Keratinocyte (primary cell): ENCODE data around the gene STIM1. TPM values are rescaled to one million over a fixed set of nuclear protein-coding genes. Genes with fewer than 3 reads are reported as not detected.

Experiments
- DNase-seq: peaks from one replicate; pipeline ENCODE4 v3.0.0-alpha.2; 2011; ENCODE audit warnings: low read depth, missing footprints, low spot score
- FAIRE-seq: peaks from 2 replicates; lab custom pipeline; 2011; peaks lifted over from hg19 to GRCh38; lab: Jason Lieb, UNC
- H2AFZ ChIP-seq: 2 replicates; pipeline ENCODE4 v1.6.0; 2012; ENCODE audit warnings: low read length, control low read depth, inconsistent platforms; ENCODE audit not compliant: control insufficient read depth
- H3K27ac ChIP-seq: 2 replicates; pipeline ENCODE4 v1.5.1; 2011; ENCODE audit warnings: low read length; ENCODE audit not compliant: control insufficient read depth, insufficient read depth
- H3K27me3 ChIP-seq: 3 replicates; pipeline ENCODE4 v1.6.0; 2011; ENCODE audit warnings: low read length; ENCODE audit not compliant: control insufficient read depth, insufficient read depth; ENCODE audit errors: extremely low read depth
- H3K36me3 ChIP-seq, 2 experiments: 2 replicates in 1 of 2; 3 replicates in 1 of 2; pipeline ENCODE4 v1.5.1; 2011; ENCODE audit warnings: low read length in 2 of 2, mild to moderate bottlenecking in 1 of 2; ENCODE audit not compliant: control insufficient read depth in 2 of 2, insufficient read depth in 2 of 2; ENCODE audit errors: extremely low read depth in 1 of 2
- H3K4me1 ChIP-seq: 3 replicates; pipeline ENCODE4 v1.5.1; 2011; ENCODE audit warnings: low read length; ENCODE audit not compliant: control insufficient read depth, insufficient read depth; ENCODE audit errors: extremely low read depth
- H3K4me2 ChIP-seq: 3 replicates; pipeline ENCODE4 v1.6.0; 2011; ENCODE audit warnings: low read depth, low read length; ENCODE audit not compliant: control insufficient read depth, insufficient read depth; ENCODE audit errors: extremely low read depth
- H3K4me3 ChIP-seq, 3 experiments: fragments of 200-600 bp in 1 of 3; sonication (generic) in 1 of 3; 2 replicates in 2 of 3; 3 replicates in 1 of 3; pipeline ENCODE4 v1.5.1; 2011 to 2016; ENCODE audit warnings: low read length in 3 of 3, mild to moderate bottlenecking in 3 of 3, control low read depth in 2 of 3, inconsistent platforms in 1 of 3, low read depth in 1 of 3, mixed read lengths in 1 of 3, mixed run types in 1 of 3, moderate library complexity in 1 of 3; ENCODE audit not compliant: control insufficient read depth in 2 of 3, insufficient read depth in 2 of 3; ENCODE audit errors: extremely low read depth in 1 of 3
- H3K79me2 ChIP-seq: 2 replicates; pipeline ENCODE4 v1.6.0; 2012; ENCODE audit warnings: low read length; ENCODE audit not compliant: control insufficient read depth, insufficient read depth
- H3K9ac ChIP-seq: 3 replicates; pipeline ENCODE4 v1.6.0; 2011; ENCODE audit warnings: low read length; ENCODE audit not compliant: control insufficient read depth, insufficient read depth; ENCODE audit errors: extremely low read depth
- H3K9me1 ChIP-seq: 3 replicates; pipeline ENCODE4 v1.6.0; 2011; ENCODE audit warnings: low read length; ENCODE audit not compliant: control insufficient read depth, insufficient read depth; ENCODE audit errors: extremely low read depth
- H3K9me3 ChIP-seq: 2 replicates; pipeline ENCODE4 v1.5.1; 2012; ENCODE audit warnings: low read depth, low read length; ENCODE audit not compliant: control insufficient read depth
- H4K20me1 ChIP-seq: 3 replicates; pipeline ENCODE4 v1.6.0; 2011; ENCODE audit warnings: low read length; ENCODE audit not compliant: control insufficient read depth, insufficient read depth; ENCODE audit errors: extremely low read depth
- EZH2 ChIP-seq: IDR thresholded peaks from one replicate; pipeline ENCODE4 v1.6.1; 2012; ENCODE audit warnings: inconsistent platforms, mild to moderate bottlenecking, low read length, moderate library complexity
- dilution Hi-C: fragments of 300-500 bp; cut with MboI; formaldehyde crosslinking; loops from one replicate; pipeline ENCODE4 v1.7.0; 2020; ENCODE audit warnings: low sequenced_read_pairs; ENCODE audit not compliant: extremely low pct_ligation_motif_present
- polyA plus RNA-seq, 5 experiments: library from polyadenylated mRNA; depleted of rRNA in 3 of 5; stranded (reverse) in 3 of 5; stranded (forward) in 1 of 5; unstranded in 1 of 5; fragments of >200 nt; gene quantifications; 1 replicate in 1 of 5; 2 replicates in 3 of 5; 3 replicates in 1 of 5; pipeline versions ENCODE4 v1.2.1 to v1.2.3, GENCODE V29; 2011 to 2012; ENCODE audit warnings: missing spikeins in 2 of 5, low read depth in 1 of 5, low replicate concordance in 1 of 5
- TF ChIP-seq, protein P1 (sequence below), 3 experiments: IDR thresholded peaks in 1 of 3; conservative IDR thresholded peaks in 1 of 3; optimal IDR thresholded peaks in 1 of 3; 2 replicates in 2 of 3; 3 replicates in 1 of 3; pipeline versions ENCODE3 to v1.5.1; 2011; ENCODE audit warnings: low read length in 3 of 3, mild to moderate bottlenecking in 3 of 3, moderate library complexity in 2 of 3, control low read depth in 1 of 3, inconsistent platforms in 1 of 3; ENCODE audit not compliant: insufficient read depth in 2 of 3; ENCODE audit errors: extremely low read depth in 1 of 3

The STIM1 gene
- polyA plus RNA-seq, 1 donor (not counting 4 experiments of a cell fraction or from before 2014, with no cell fraction given), result 23.7 TPM

DNA sequence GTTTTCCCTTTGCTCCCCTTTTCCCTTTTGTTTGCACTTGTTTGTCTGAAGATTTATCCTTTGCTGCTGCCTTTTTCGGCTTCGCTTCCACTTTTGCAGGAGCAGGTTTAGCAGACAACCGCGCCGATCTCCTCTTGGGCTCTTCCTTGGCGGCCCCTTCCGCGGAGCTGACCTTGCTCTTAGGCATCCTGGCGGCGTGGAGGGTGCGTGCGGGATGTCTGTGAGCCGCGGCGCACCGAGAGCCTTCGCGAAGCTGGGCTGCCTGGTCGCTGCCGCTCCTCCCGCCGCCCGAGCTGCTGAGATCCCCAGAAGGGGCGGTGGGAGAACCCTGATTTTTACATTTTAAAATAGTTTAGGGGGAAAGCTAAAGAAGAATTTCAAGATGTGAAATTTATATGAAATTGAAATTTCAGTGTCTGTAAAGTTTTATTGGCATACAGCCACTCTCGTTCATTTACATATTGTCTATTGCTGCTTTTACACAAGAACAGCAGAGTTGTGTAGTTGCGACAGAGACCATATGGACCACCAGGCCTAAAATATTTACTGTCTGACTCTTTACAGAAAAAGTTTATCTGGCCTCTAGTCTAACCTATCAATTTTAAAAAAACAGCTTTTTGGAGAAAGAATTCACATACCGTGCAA lies 133.9 kb downstream of the STIM1 start:
- Histone ChIP-seq H3K27me3 (no peaks in the 10 kb centered on the region), H3K4me3 (no peak overlapping the region), H3K27ac (no peak overlapping the region), H3K9me3 (no peaks in the 10 kb centered on the region), H3K79me2 (peaks cover 2% of the 10 kb centered on the region), H3K36me3 (peaks cover 0 to 2% of the 10 kb centered on the region in 2 experiments), H3K4me2 (no peak overlapping the region), H3K4me1 (no peaks in the 10 kb centered on the region), H2AFZ (no peak overlapping the region), H4K20me1 (no peaks in the 10 kb centered on the region), H3K9ac (no peak overlapping the region), H3K9me1 (no peaks in the 10 kb centered on the region)
- DNase-seq (no peak), FAIRE-seq (no peak)
- TF ChIP-seq, protein P1, sequence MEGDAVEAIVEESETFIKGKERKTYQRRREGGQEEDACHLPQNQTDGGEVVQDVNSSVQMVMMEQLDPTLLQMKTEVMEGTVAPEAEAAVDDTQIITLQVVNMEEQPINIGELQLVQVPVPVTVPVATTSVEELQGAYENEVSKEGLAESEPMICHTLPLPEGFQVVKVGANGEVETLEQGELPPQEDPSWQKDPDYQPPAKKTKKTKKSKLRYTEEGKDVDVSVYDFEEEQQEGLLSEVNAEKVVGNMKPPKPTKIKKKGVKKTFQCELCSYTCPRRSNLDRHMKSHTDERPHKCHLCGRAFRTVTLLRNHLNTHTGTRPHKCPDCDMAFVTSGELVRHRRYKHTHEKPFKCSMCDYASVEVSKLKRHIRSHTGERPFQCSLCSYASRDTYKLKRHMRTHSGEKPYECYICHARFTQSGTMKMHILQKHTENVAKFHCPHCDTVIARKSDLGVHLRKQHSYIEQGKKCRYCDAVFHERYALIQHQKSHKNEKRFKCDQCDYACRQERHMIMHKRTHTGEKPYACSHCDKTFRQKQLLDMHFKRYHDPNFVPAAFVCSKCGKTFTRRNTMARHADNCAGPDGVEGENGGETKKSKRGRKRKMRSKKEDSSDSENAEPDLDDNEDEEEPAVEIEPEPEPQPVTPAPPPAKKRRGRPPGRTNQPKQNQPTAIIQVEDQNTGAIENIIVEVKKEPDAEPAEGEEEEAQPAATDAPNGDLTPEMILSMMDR (optimal IDR thresholded peaks at IDR 0.05 in 1 of 3, IDR thresholded peaks at IDR 0.05 in 1 of 3, conservative IDR thresholded peaks at IDR 0.05 in 1 of 3; ENCODE audit: extremely low read depth in 1 of 3, insufficient read depth in 2 of 3, low read length in 3 of 3), result no peak
- no peak for TF ChIP-seq EZH2
- dilution Hi-C loops, result no loop called here

DNA sequence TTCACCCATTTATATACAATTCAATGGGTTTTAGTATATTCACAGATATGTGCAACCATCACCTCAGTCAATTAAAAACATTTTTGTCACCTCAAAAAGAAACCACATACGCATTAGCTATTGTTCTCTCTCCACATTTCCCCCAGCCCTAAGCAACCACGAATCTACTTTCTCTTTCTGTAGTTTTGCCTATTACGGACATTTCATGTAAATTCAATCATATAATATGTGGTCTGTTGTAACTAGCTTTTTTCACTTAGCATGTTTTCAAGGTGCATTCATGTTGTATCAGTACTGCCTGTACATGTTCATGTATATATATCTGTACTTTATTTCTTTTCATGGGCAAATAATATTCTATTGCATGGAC lies 134.4 kb downstream of the STIM1 start:
- Histone ChIP-seq H3K4me1 (no peaks in the 10 kb centered on the region), H3K27ac (no peak overlapping the region), H3K79me2 (peaks cover 2% of the 10 kb centered on the region), H2AFZ (no peak overlapping the region), H3K36me3 (peaks cover 0 to 2% of the 10 kb centered on the region in 2 experiments), H3K4me2 (no peak overlapping the region), H3K4me3 (no peak overlapping the region), H3K9ac (no peak overlapping the region), H3K27me3 (no peaks in the 10 kb centered on the region), H4K20me1 (no peaks in the 10 kb centered on the region), H3K9me3 (peaks cover 2% of the 10 kb centered on the region), H3K9me1 (no peaks in the 10 kb centered on the region)
- no peak for DNase-seq
- no peak for FAIRE-seq
- dilution Hi-C loops, result no loop called here
- TF ChIP-seq, protein P1 (optimal IDR thresholded peaks at IDR 0.05 in 1 of 3, IDR thresholded peaks at IDR 0.05 in 1 of 3, conservative IDR thresholded peaks at IDR 0.05 in 1 of 3; ENCODE audit: extremely low read depth in 1 of 3, insufficient read depth in 2 of 3, low read length in 3 of 3), result no peak
- no peak for TF ChIP-seq EZH2
